HepG2 (cell line): Measurements from ENCODE around the gene GABRB3. TPM values are rescaled to one million over a fixed set of nuclear protein-coding genes. Genes with fewer than 3 reads are reported as not detected.

ENCODE experiments used
- ATAC-seq: fragments of 200-7000 bp; cut with Tn5 transposase; 3 replicates; pipeline ENCODE4 v1.9.1; 2020; ENCODE audit warnings: mild to moderate bottlenecking, moderate library complexity
- BruUV-seq: library from RNA; stranded (reverse); fragments of 400-500 nt; replicated peaks from 2 replicates; lab custom pipeline; 2021; lab: Mats Ljungman, UMichigan
- CTCF ChIA-PET: fragments of 300-600 bp; formaldehyde crosslinking; extraction: SDS; loops from one replicate; lab custom pipeline; 2021; ENCODE audit warnings: low total read pairs, inconsistent platforms, low intra/inter-chr PET ratio; lab: Yijun Ruan, JAX
- POLR2A ChIA-PET: fragments of 350-600 bp; sonication (Branson Sonifier 250); formaldehyde crosslinking; loops from one replicate; lab custom pipeline; 2020; ENCODE audit warnings: antibody characterized with exemption, inconsistent platforms; lab: Yijun Ruan, JAX
- DNase-seq: peaks from one replicate; pipeline ENCODE4 v3.0.0-alpha.2; 2015; ENCODE audit warnings: low spot score
- FAIRE-seq: peaks from 3 replicates; lab custom pipeline; 2011; peaks lifted over from hg19 to GRCh38; lab: Jason Lieb, UNC
- H2AFZ ChIP-seq: one replicate; pipeline ENCODE4 v1.6.1; 2011; ENCODE audit warnings: low read length, inconsistent platforms
- H3K27ac ChIP-seq: fragments of 300-600 bp; 3 replicates; pipeline ENCODE4 v1.8.0; 2011; ENCODE audit warnings: mixed run types, mild to moderate bottlenecking, mixed read lengths, low read length, inconsistent platforms; ENCODE audit not compliant: insufficient read depth; ENCODE audit errors: extremely low read length
- H3K27me3 ChIP-seq, 2 experiments: fragments of 200-600 bp in 1 of 2; 2 replicates in 1 of 2; 3 replicates in 1 of 2; pipeline versions ENCODE4 v1.6.0 to v1.8.0; 2011; ENCODE audit warnings: low read length in 2 of 2, mild to moderate bottlenecking in 2 of 2, moderate library complexity in 2 of 2, inconsistent platforms in 1 of 2; ENCODE audit not compliant: insufficient read depth in 2 of 2, control insufficient read depth in 1 of 2
- H3K36me3 ChIP-seq, 2 experiments: fragments of 200-600 bp in 1 of 2; replicated peaks in 1 of 2; 2 replicates in 1 of 2; 3 replicates in 1 of 2; pipeline versions ENCODE4 v1.5.1 to v1.8.0; 2011; ENCODE audit warnings: low read length in 2 of 2, inconsistent platforms in 1 of 2; ENCODE audit not compliant: insufficient read depth in 2 of 2, control insufficient read depth in 1 of 2
- H3K4me1 ChIP-seq: 2 replicates; pipeline ENCODE4 v1.5.1; 2012; ENCODE audit warnings: low read length, inconsistent platforms; ENCODE audit not compliant: insufficient read depth
- H3K4me2 ChIP-seq: 2 replicates; pipeline ENCODE4 v1.6.0; 2011; ENCODE audit warnings: low read depth, low read length, inconsistent platforms
- H3K4me3 ChIP-seq, 3 experiments: fragments of 200-600 bp in 1 of 3; sonication (generic), shearing (Covaris generic) in 1 of 3; replicated peaks in 1 of 3; 2 replicates each; pipeline ENCODE4 v1.5.1; 2011 to 2016; ENCODE audit warnings: low read length in 3 of 3, inconsistent platforms in 2 of 3, low read depth in 2 of 3, mild to moderate bottlenecking in 2 of 3, control low read depth in 1 of 3, mixed read lengths in 1 of 3; ENCODE audit not compliant: insufficient read depth in 1 of 3
- H3K79me2 ChIP-seq: one replicate; pipeline ENCODE4 v1.6.1; 2011; ENCODE audit warnings: low read length, inconsistent platforms; ENCODE audit not compliant: insufficient read depth
- H3K9ac ChIP-seq: 2 replicates; pipeline ENCODE4 v1.6.0; 2011; ENCODE audit warnings: mild to moderate bottlenecking, low read depth, low read length, inconsistent platforms; ENCODE audit not compliant: insufficient read depth
- H3K9me3 ChIP-seq: 2 replicates; pipeline ENCODE4 v1.5.1; 2012; ENCODE audit warnings: mild to moderate bottlenecking, low read length
- H4K20me1 ChIP-seq: 2 replicates; pipeline ENCODE4 v1.6.0; 2011; ENCODE audit warnings: inconsistent platforms, mild to moderate bottlenecking, low read length, moderate library complexity; ENCODE audit not compliant: insufficient read depth
- CBX1 ChIP-seq: IDR thresholded peaks from one replicate; pipeline ENCODE4 v1.6.1; 2016; ENCODE audit warnings: antibody characterized with exemption, low read depth
- EP300 ChIP-seq, 3 experiments: sonication (generic) in 1 of 3; formaldehyde crosslinking in 1 of 3; IDR thresholded peaks; 2 replicates each; pipeline versions ENCODE4 v1.5.1 to v1.6.1; 2011 to 2020; ENCODE audit warnings: low read depth in 2 of 3, low read length in 2 of 3, borderline replicate concordance in 1 of 3, improper control_type of control experiment in 1 of 3, mild to moderate bottlenecking in 1 of 3, missing genetic modification reagents in 1 of 3, moderate library complexity in 1 of 3
- HDAC6 ChIP-seq: fragments of 200-600 bp; sonication (generic); IDR thresholded peaks from 2 replicates; pipeline ENCODE4 v1.7.0; 2017; ENCODE audit warnings: mild to moderate bottlenecking, antibody characterized with exemption, low read length, low read depth
- HMGA1 ChIP-seq: sonication (generic); formaldehyde crosslinking; conservative IDR thresholded peaks from 2 replicates; pipeline ENCODE4 v1.4.0; 2020; ENCODE audit warnings: missing genetic modification reagents
- NFYB ChIP-seq: sonication (generic); formaldehyde crosslinking; IDR thresholded peaks from 2 replicates; pipeline ENCODE4 v1.4.0; 2020; ENCODE audit warnings: missing genetic modification reagents
- ZFP82 ChIP-seq: sonication (generic); formaldehyde crosslinking; IDR thresholded peaks from 2 replicates; pipeline ENCODE4 v1.5.1; 2020; ENCODE audit warnings: mild to moderate bottlenecking, missing genetic modification reagents, borderline replicate concordance
- ZHX2 ChIP-seq, 2 experiments: sonication (generic) in 1 of 2; formaldehyde crosslinking in 1 of 2; IDR thresholded peaks; 2 replicates each; pipeline versions ENCODE4 v1.6.1 to v1.9.0; 2014 to 2022; ENCODE audit warnings: antibody characterized with exemption in 1 of 2, borderline replicate concordance in 1 of 2, inconsistent platforms in 1 of 2, low read depth in 1 of 2, missing genetic modification reagents in 1 of 2
- ZSCAN29 ChIP-seq: sonication (generic); formaldehyde crosslinking; conservative IDR thresholded peaks from 2 replicates; pipeline ENCODE4 v1.4.0; 2020; ENCODE audit warnings: mild to moderate bottlenecking, missing genetic modification reagents
- ZSCAN9 ChIP-seq: IDR thresholded peaks from 2 replicates; pipeline ENCODE4 v1.6.1; 2016; ENCODE audit warnings: borderline replicate concordance
- WGBS: methylation state at CpG from one replicate; pipeline ENCODE4 v1.1.6; 2017; ENCODE audit warnings: low lambda C conversion rate; 5-methylcytosine and 5-hydroxymethylcytosine counted together
- in situ Hi-C: cut with HindIII; loops from 2 replicates; pipeline ENCODE4 v1.10.0; 2017; ENCODE audit warnings: low pct_unique_long_range_greater_than_20kb; ENCODE audit not compliant: extremely low pct_ligation_motif_present
- intact Hi-C: fragments of 100-400 bp; cut with micrococcal nuclease; formaldehyde crosslinking; loops from one replicate; pipeline ENCODE4 v1.10.0; 2022; ENCODE audit not compliant: unreplicated experiment
- polyA plus RNA-seq, 8 experiments: library from polyadenylated mRNA; depleted of rRNA in 3 of 8; stranded (reverse) in 7 of 8; unstranded in 1 of 8; fragments of >200 nt; fragmentation: Illumina TruSeq in 4 of 8; extraction: Trizol in 4 of 8; gene quantifications; 2 replicates each; pipeline versions ENCODE4 v1.2.1 to v1.2.3, GENCODE V29; 2011 to 2016; ENCODE audit warnings: low read depth in 4 of 8, missing spikeins in 1 of 8, mixed read lengths in 1 of 8; ENCODE audit not compliant: insufficient read depth in 1 of 8
- total RNA-seq, 5 experiments: library from RNA; depleted of rRNA; stranded (reverse); fragments of >200 nt; fragmentation: Illumina TruSeq; extraction: Trizol; gene quantifications; 2 replicates each; pipeline ENCODE4 v1.2.3, GENCODE V29; 2016; ENCODE audit warnings: low read depth in 1 of 5
- TF ChIP-seq, protein P1 (sequence below): sonication (generic); formaldehyde crosslinking; IDR thresholded peaks from 2 replicates; pipeline ENCODE4 v1.4.0; 2020; ENCODE audit warnings: missing genetic modification reagents
- TF ChIP-seq, protein P2 (sequence below): sonication (generic); formaldehyde crosslinking; IDR thresholded peaks from 2 replicates; pipeline ENCODE4 v1.4.0; 2020; ENCODE audit warnings: mild to moderate bottlenecking, missing genetic modification reagents
- TF ChIP-seq, protein P3 (sequence below): sonication (generic); formaldehyde crosslinking; IDR thresholded peaks from 2 replicates; pipeline ENCODE4 v1.4.0; 2020; ENCODE audit warnings: missing genetic modification reagents

GABRB3 gene
- total and polyA plus RNA-seq, 2 of the 13 experiments (the other 11 are each of a cell fraction or from before 2014, with no cell fraction given), result not detected

DNA sequence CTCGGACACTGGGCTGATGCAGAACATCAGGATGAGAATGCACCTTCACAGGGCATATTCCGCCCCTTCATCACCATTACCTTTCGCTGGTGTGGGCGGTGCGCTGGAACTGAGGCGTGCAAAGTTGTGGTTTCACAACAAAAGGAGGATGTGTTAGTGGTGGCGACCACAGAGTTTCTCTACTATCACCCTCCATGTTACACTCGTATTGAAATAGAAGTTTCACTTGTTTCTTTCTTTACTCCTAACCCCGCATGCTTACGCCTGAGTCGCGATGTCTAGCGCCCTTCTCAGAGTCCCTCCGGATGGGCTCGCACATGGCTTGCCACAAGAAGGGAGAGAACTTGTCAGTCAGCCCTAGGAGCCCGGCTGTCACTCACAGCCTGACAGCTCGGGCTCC is 148.7 kb downstream of the GABRB3 start:
- FAIRE-seq (no peak), ATAC-seq (no peak), DNase-seq (no peak)
- H4K20me1 ChIP-seq, result no peaks in the 10 kb centered on the region
- H3K4me3 ChIP-seq, result no peak overlapping the region
- H3K9me3 ChIP-seq, result peaks cover 94% of the 10 kb centered on the region
- no peak overlapping the region for H3K4me2 ChIP-seq
- H3K36me3 ChIP-seq, result no peaks in the 10 kb centered on the region
- in situ Hi-C loops (no loop called here), intact Hi-C loops (no loop called here)
- H3K27ac ChIP-seq, result no peak overlapping the region
- H2AFZ ChIP-seq, result no peak overlapping the region
- POLR2A ChIA-PET, result no interaction called here
- CTCF ChIA-PET, result no interaction called here
- H3K9ac ChIP-seq, result no peak overlapping the region
- BruUV-seq, result no TSS peak
- no peaks in the 10 kb centered on the region for H3K27me3 ChIP-seq
- no peaks in the 10 kb centered on the region for H3K4me1 ChIP-seq
- H3K79me2 ChIP-seq, result no peaks in the 10 kb centered on the region
- TF ChIP-seq, protein P1, sequence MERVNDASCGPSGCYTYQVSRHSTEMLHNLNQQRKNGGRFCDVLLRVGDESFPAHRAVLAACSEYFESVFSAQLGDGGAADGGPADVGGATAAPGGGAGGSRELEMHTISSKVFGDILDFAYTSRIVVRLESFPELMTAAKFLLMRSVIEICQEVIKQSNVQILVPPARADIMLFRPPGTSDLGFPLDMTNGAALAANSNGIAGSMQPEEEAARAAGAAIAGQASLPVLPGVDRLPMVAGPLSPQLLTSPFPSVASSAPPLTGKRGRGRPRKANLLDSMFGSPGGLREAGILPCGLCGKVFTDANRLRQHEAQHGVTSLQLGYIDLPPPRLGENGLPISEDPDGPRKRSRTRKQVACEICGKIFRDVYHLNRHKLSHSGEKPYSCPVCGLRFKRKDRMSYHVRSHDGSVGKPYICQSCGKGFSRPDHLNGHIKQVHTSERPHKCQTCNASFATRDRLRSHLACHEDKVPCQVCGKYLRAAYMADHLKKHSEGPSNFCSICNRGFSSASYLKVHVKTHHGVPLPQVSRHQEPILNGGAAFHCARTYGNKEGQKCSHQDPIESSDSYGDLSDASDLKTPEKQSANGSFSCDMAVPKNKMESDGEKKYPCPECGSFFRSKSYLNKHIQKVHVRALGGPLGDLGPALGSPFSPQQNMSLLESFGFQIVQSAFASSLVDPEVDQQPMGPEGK, result no peak
- TF ChIP-seq HDAC6, result no peak
- no peak for TF ChIP-seq EP300 (IDR thresholded peaks at IDR 0.05; ENCODE audit: low read depth in 2 of 2, low read length in 2 of 2)
- no peak for TF ChIP-seq EP300 (CRISPR knock-in tag; IDR thresholded peaks at IDR 0.05; ENCODE audit: borderline replicate concordance)
- no peak for TF ChIP-seq ZHX2 (IDR thresholded peaks at IDR 0.05; ENCODE audit: low read depth)
- TF ChIP-seq ZHX2 (CRISPR knock-in tag; IDR thresholded peaks at IDR 0.05; ENCODE audit: borderline replicate concordance), result no peak
- TF ChIP-seq CBX1, result no peak
- TF ChIP-seq, protein P2, sequence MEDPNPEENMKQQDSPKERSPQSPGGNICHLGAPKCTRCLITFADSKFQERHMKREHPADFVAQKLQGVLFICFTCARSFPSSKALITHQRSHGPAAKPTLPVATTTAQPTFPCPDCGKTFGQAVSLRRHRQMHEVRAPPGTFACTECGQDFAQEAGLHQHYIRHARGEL (CRISPR knock-in tag), result no peak
- TF ChIP-seq ZSCAN29 (CRISPR knock-in tag), result no peak
- TF ChIP-seq HMGA1 (CRISPR knock-in tag), result no peak
- TF ChIP-seq ZFP82 (CRISPR knock-in tag), result no peak
- TF ChIP-seq, protein P3, sequence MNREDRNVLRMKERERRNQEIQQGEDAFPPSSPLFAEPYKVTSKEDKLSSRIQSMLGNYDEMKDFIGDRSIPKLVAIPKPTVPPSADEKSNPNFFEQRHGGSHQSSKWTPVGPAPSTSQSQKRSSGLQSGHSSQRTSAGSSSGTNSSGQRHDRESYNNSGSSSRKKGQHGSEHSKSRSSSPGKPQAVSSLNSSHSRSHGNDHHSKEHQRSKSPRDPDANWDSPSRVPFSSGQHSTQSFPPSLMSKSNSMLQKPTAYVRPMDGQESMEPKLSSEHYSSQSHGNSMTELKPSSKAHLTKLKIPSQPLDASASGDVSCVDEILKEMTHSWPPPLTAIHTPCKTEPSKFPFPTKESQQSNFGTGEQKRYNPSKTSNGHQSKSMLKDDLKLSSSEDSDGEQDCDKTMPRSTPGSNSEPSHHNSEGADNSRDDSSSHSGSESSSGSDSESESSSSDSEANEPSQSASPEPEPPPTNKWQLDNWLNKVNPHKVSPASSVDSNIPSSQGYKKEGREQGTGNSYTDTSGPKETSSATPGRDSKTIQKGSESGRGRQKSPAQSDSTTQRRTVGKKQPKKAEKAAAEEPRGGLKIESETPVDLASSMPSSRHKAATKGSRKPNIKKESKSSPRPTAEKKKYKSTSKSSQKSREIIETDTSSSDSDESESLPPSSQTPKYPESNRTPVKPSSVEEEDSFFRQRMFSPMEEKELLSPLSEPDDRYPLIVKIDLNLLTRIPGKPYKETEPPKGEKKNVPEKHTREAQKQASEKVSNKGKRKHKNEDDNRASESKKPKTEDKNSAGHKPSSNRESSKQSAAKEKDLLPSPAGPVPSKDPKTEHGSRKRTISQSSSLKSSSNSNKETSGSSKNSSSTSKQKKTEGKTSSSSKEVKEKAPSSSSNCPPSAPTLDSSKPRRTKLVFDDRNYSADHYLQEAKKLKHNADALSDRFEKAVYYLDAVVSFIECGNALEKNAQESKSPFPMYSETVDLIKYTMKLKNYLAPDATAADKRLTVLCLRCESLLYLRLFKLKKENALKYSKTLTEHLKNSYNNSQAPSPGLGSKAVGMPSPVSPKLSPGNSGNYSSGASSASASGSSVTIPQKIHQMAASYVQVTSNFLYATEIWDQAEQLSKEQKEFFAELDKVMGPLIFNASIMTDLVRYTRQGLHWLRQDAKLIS (CRISPR knock-in tag), result no peak
- TF ChIP-seq NFYB (CRISPR knock-in tag), result no peak
- TF ChIP-seq ZSCAN9 (CRISPR knock-in tag), result no peak
- WGBS, result 30% methylated on average over 12 of the region's 17 CpGs
